Upper lobe of left lung (tissue), 6 donors: ENCODE measurements around the gene USH1G. TPM values are rescaled to one million over a fixed set of nuclear protein-coding genes. Genes with fewer than 3 reads are reported as not detected.

ENCODE experiments used
- ATAC-seq, 2 donors: fragments of 200-7000 bp; cut with Tn5 transposase; one replicate each; pipeline ENCODE4 v1.9.1; 2022; ENCODE audit warnings: mild to moderate bottlenecking in 2 of 2, moderate library complexity in 2 of 2; ENCODE audit not compliant: low FRiP score in 2 of 2
- DNase-seq, 2 donors: peaks; one replicate each; pipeline ENCODE4 v3.0.0-alpha.2; 2019 to 2020
- H3K27ac ChIP-seq, 4 donors: fragments of 200-600 bp; sonication (generic); one replicate each; pipeline ENCODE4 v1.5.1; 2016 to 2019
- H3K27me3 ChIP-seq, 4 donors: fragments of 200-600 bp; sonication (generic); one replicate each; pipeline ENCODE4 v1.5.1; 2017 to 2019
- H3K36me3 ChIP-seq, 4 donors: fragments of 200-600 bp; sonication (generic); one replicate each; pipeline ENCODE4 v1.5.1; 2016 to 2019
- H3K4me1 ChIP-seq, 4 donors: fragments of 200-600 bp; sonication (generic); one replicate each; pipeline ENCODE4 v1.5.1; 2018 to 2019
- H3K4me3 ChIP-seq, 4 donors: fragments of 200-600 bp; sonication (generic); one replicate each; pipeline ENCODE4 v1.5.1; 2017 to 2019; ENCODE audit warnings: mild to moderate bottlenecking in 2 of 4, moderate library complexity in 1 of 4
- H3K9me3 ChIP-seq, 4 donors: fragments of 200-600 bp; sonication (generic); one replicate each; pipeline ENCODE4 v1.5.1; 2018 to 2019
- EP300 ChIP-seq, 4 donors: sonication (generic); formaldehyde crosslinking; IDR thresholded peaks; one replicate each; pipeline ENCODE4 v1.5.1; 2017; ENCODE audit warnings: antibody characterized with exemption in 4 of 4, control low read depth in 2 of 4
- POLR2A ChIP-seq, 4 donors: fragments of 450-650 bp; IDR thresholded peaks; one replicate each; pipeline ENCODE4 v1.5.1; 2016 to 2017; ENCODE audit warnings: antibody characterized with exemption in 4 of 4, mild to moderate bottlenecking in 2 of 4
- POLR2AphosphoS5 ChIP-seq, 2 donors: sonication (generic); formaldehyde crosslinking; IDR thresholded peaks; one replicate each; pipeline ENCODE4 v1.5.1; 2017; ENCODE audit warnings: antibody characterized with exemption in 2 of 2
- WGBS, 2 donors: methylation state at CpG; one replicate each; pipeline ENCODE4 v1.1.5; 2017 to 2018; 5-methylcytosine and 5-hydroxymethylcytosine counted together
- total RNA-seq, 6 donors: library from RNA; depleted of rRNA in 4 of 6; stranded (reverse); fragments of >200 nt in 4 of 6; gene quantifications; one replicate each; pipeline versions ENCODE4 v1.1.0 to v1.2.1, GENCODE V29; 2016 to 2021
- TF ChIP-seq, protein P1 (sequence below), 6 experiments: fragments of 450-650 bp in 4 of 6; fragments of 200-600 bp in 2 of 6; sonication (generic) in 2 of 6; IDR thresholded peaks; one replicate each; pipeline ENCODE4 v1.5.1; 2016 to 2019; ENCODE audit warnings: antibody characterized with exemption in 6 of 6
- donor health status: DM: no; HTN: no; CAD: no; lungs with moderate emphysema.
- donor health status: DM: no; HTN: yes; CAD: no; lungs with severe emphysema.

USH1G gene
- total RNA-seq, 6 donors from 2014 or later = 0.13 TPM; not detected in 5

DNA sequence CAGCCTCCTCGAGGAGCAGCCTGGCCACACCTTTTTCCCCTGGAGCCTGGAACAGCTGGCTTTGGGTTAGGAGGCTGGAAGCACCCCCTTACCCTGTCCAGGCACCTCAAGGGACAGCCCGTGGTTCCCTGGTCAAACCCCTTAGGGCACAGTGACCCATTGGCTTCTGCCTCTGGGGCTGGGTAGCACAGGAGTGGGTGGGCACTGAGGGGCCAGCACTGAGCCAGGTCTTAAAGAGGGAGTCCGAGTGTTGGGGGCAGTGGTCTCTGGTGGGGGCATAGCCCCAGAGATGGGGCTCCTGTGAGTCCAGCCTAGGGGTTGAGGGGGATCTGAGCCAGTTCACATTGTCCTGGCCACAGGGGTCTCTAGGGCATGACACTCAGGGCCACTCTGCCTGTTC, 28.0 kb upstream of the USH1G start:
- H3K36me3 ChIP-seq = peaks cover 0 to 36% (median 1%) of the 10 kb centered on the region in 4 donors
- WGBS, 2 donors = 71% methylated on average over 2 of the region's 3 CpGs; no CpG with 5 or more reads in 1 of the 2 donors
- H3K4me3 ChIP-seq = no peak overlapping the region
- ATAC-seq (no peak), DNase-seq (no peak)
- no peaks in the 10 kb centered on the region for H3K9me3 ChIP-seq
- no peaks in the 10 kb centered on the region for H3K4me1 ChIP-seq
- no peak overlapping the region for H3K27ac ChIP-seq
- TF ChIP-seq, protein P1, sequence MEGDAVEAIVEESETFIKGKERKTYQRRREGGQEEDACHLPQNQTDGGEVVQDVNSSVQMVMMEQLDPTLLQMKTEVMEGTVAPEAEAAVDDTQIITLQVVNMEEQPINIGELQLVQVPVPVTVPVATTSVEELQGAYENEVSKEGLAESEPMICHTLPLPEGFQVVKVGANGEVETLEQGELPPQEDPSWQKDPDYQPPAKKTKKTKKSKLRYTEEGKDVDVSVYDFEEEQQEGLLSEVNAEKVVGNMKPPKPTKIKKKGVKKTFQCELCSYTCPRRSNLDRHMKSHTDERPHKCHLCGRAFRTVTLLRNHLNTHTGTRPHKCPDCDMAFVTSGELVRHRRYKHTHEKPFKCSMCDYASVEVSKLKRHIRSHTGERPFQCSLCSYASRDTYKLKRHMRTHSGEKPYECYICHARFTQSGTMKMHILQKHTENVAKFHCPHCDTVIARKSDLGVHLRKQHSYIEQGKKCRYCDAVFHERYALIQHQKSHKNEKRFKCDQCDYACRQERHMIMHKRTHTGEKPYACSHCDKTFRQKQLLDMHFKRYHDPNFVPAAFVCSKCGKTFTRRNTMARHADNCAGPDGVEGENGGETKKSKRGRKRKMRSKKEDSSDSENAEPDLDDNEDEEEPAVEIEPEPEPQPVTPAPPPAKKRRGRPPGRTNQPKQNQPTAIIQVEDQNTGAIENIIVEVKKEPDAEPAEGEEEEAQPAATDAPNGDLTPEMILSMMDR (IDR thresholded peaks at IDR 0.05) = no peak
- TF ChIP-seq POLR2AphosphoS5 (IDR thresholded peaks at IDR 0.05) (no peak), EP300 (IDR thresholded peaks at IDR 0.05) (no peak), POLR2A (IDR thresholded peaks at IDR 0.05) (no peak)
- no peaks in the 10 kb centered on the region for H3K27me3 ChIP-seq

GRCh38 chr17:74950207-74950606, 27.2 kb upstream of the USH1G start:
- Histone ChIP-seq H3K36me3 (peaks cover 0 to 30% (median 0%) of the 10 kb centered on the region in 4 donors), H3K9me3 (no peaks in the 10 kb centered on the region), H3K27me3 (no peaks in the 10 kb centered on the region), H3K4me3 (no peak overlapping the region), H3K4me1 (no peaks in the 10 kb centered on the region), H3K27ac (no peak overlapping the region)
- ATAC-seq = no peak
- no peak for DNase-seq
- WGBS, 2 donors = 73% methylated on average over 8 of the region's 8 CpGs; no CpG with 5 or more reads in 1 of the 2 donors
- TF ChIP-seq, protein P1 (IDR thresholded peaks at IDR 0.05) = no peak
- TF ChIP-seq POLR2AphosphoS5 (IDR thresholded peaks at IDR 0.05) (no peak), EP300 (IDR thresholded peaks at IDR 0.05) (no peak), POLR2A (IDR thresholded peaks at IDR 0.05) (no peak)

DNA sequence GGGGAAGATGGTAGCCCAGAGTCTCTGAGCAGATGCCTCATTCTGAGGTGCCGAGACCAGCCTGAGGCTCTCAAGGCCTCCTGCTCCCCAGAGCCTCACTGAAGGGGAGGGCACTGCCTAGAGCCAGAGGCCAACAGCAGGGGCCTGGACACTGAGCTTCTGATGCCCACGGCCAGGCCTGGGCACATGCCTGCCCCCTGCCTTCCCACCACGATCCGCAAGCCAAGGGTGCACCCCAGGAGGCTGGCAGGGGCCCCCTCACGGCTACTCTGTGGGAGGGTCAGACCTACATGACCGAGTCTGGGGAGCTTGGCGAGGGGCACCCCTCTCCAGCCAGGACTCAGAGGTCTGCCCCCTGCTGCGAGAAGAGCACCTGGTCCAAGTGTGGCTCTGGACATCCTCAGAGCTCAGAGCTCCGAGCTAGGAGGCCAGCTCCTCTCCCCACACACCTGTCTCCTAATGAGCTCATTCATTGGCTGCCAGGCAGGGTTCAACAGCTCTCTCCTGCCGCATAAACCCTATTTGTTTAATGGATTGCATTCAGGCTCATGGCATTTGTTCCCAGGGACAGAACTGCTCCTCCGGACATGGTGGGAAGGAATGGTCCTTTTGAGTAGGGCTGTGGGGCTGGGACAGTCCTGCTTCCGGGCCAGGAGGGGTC, 26.5 kb upstream of the USH1G start:
- no peaks in the 10 kb centered on the region for H3K27me3 ChIP-seq
- ATAC-seq = no peak
- TF ChIP-seq POLR2A (IDR thresholded peaks at IDR 0.05) (no peak), POLR2AphosphoS5 (IDR thresholded peaks at IDR 0.05) (no peak)
- no peaks in the 10 kb centered on the region for H3K4me1 ChIP-seq
- H3K27ac ChIP-seq = no peak overlapping the region
- H3K9me3 ChIP-seq = no peaks in the 10 kb centered on the region
- no peak for DNase-seq
- peaks cover 0 to 23% (median 0%) of the 10 kb centered on the region in 4 donors for H3K36me3 ChIP-seq
- WGBS, 2 donors = 23 to 65% methylated on average over 4 to 12 of the region's 12 CpGs
- no peak overlapping the region for H3K4me3 ChIP-seq

GRCh38 chr17:74947041-74947754, 24.1 kb upstream of the USH1G start:
- H3K9me3 ChIP-seq = no peaks in the 10 kb centered on the region
- no peak overlapping the region for H3K27ac ChIP-seq
- 90 to 97% methylated on average over 10 to 17 of the region's 17 CpGs for WGBS, 2 donors
- H3K4me1 ChIP-seq = no peaks in the 10 kb centered on the region
- TF ChIP-seq POLR2A (IDR thresholded peaks at IDR 0.05) (no peak), EP300 (IDR thresholded peaks at IDR 0.05) (no peak), POLR2AphosphoS5 (IDR thresholded peaks at IDR 0.05) (no peak)
- TF ChIP-seq, protein P1 (IDR thresholded peaks at IDR 0.05) = no peak
- no peak for ATAC-seq
- H3K4me3 ChIP-seq = no peak overlapping the region
- no peaks in the 10 kb centered on the region for H3K27me3 ChIP-seq
- H3K36me3 ChIP-seq = peaks cover 0 to 12% (median 0%) of the 10 kb centered on the region in 4 donors
- no peak for DNase-seq

DNA sequence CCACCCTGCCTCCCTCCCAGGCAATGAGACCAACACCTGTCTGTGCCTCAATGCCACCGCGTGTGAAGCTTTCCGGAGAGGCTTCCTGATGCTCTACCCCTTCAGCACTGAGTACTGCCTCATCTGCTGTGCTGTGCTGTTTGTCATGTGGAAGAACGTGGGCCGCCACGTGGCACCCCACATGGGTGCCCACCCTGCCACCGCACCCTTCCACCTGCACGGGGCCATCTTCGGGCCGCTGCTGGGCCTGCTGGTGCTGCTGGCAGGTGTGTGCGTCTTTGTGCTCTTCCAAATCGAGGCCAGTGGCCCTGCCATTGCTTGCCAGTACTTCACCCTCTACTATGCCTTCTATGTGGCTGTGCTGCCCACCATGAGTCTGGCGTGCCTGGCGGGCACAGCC, 23.6 kb upstream of the USH1G start:
- ATAC-seq = no peak
- Histone ChIP-seq H3K27me3 (no peaks in the 10 kb centered on the region), H3K27ac (no peak overlapping the region), H3K36me3 (peaks cover 0 to 7% (median 0%) of the 10 kb centered on the region in 4 donors), H3K4me3 (no peak overlapping the region), H3K9me3 (no peaks in the 10 kb centered on the region), H3K4me1 (no peaks in the 10 kb centered on the region)
- DNase-seq = no peak
- WGBS, 2 donors = 88 to 90% methylated on average over 14 of the region's 14 CpGs
- TF ChIP-seq EP300 (IDR thresholded peaks at IDR 0.05) (no peak), POLR2A (IDR thresholded peaks at IDR 0.05) (no peak), POLR2AphosphoS5 (IDR thresholded peaks at IDR 0.05) (no peak)
- TF ChIP-seq, protein P1 (IDR thresholded peaks at IDR 0.05) = no peak
